PC-9 (cell line): Measurements from ENCODE around the gene FAR1. TPM values are rescaled to one million over a fixed set of nuclear protein-coding genes. Genes with fewer than 3 reads are reported as not detected.

Source experiments
- BruUV-seq: library from RNA; stranded (reverse); fragments of 400-500 nt; replicated peaks from 2 replicates; lab custom pipeline; 2021; lab: Mats Ljungman, UMichigan
- CTCF ChIA-PET: fragments of 300-600 bp; sonication (Branson Sonifier 250); formaldehyde crosslinking; loops from one replicate; lab custom pipeline; 2022; ENCODE audit warnings: antibody characterized with exemption; lab: Charles Lee
- POLR2A ChIA-PET: fragments of 300-600 bp; sonication (Branson Sonifier 250); formaldehyde crosslinking; loops from one replicate; lab custom pipeline; 2022; ENCODE audit warnings: antibody characterized with exemption; ENCODE audit not compliant: unreplicated experiment; lab: Charles Lee
- DNase-seq, 2 experiments: peaks; one replicate each; pipeline versions ENCODE4 v3.0.0 to v3.0.0-alpha.2; 2015 to 2022; ENCODE audit warnings: mixed read lengths in 1 of 2
- H2AFZ ChIP-seq: fragments of 200-600 bp; sonication (generic); 2 replicates; pipeline ENCODE4 v1.8.1; 2017; ENCODE audit warnings: antibody characterized with exemption
- H3F3A ChIP-seq: fragments of 200-600 bp; sonication (generic); 2 replicates; pipeline ENCODE4 v1.8.1; 2017; ENCODE audit warnings: antibody characterized with exemption, mild to moderate bottlenecking, low read depth; ENCODE audit not compliant: insufficient read depth
- H3K27ac ChIP-seq: fragments of 200-600 bp; sonication (generic); 2 replicates; pipeline ENCODE4 v1.6.1; 2016; ENCODE audit warnings: mixed run types
- H3K27me3 ChIP-seq: fragments of 200-600 bp; sonication (generic); 2 replicates; pipeline ENCODE4 v1.6.1; 2016; ENCODE audit warnings: low read depth, mixed run types; ENCODE audit not compliant: insufficient read depth
- H3K36me3 ChIP-seq: fragments of 200-600 bp; sonication (generic); 2 replicates; pipeline ENCODE4 v1.6.1; 2016; ENCODE audit warnings: low read depth, mixed run types
- H3K4me1 ChIP-seq: fragments of 200-600 bp; sonication (generic); replicated peaks from 2 replicates; pipeline ENCODE4 v1.6.1; 2016; ENCODE audit warnings: mixed run types; ENCODE audit not compliant: insufficient read depth
- H3K4me2 ChIP-seq: fragments of 200-600 bp; sonication (generic); 2 replicates; pipeline ENCODE4 v1.6.1; 2017; ENCODE audit warnings: mixed run types
- H3K4me3 ChIP-seq: fragments of 200-600 bp; sonication (generic); 2 replicates; pipeline ENCODE4 v1.6.1; 2016; ENCODE audit warnings: mixed run types
- H3K79me2 ChIP-seq: fragments of 200-600 bp; sonication (generic); 2 replicates; pipeline ENCODE4 v1.6.1; 2017; ENCODE audit warnings: low read depth, mixed run types
- H3K9me2 ChIP-seq: fragments of 200-600 bp; sonication (generic); 2 replicates; pipeline ENCODE4 v1.8.1; 2017; ENCODE audit warnings: mild to moderate bottlenecking; ENCODE audit not compliant: insufficient read depth
- H3K9me3 ChIP-seq: fragments of 200-600 bp; sonication (generic); 2 replicates; pipeline ENCODE4 v1.8.1; 2016; ENCODE audit warnings: low read depth; ENCODE audit not compliant: insufficient read depth
- H4K20me1 ChIP-seq: fragments of 200-600 bp; sonication (generic); 2 replicates; pipeline ENCODE4 v1.8.1; 2017; ENCODE audit not compliant: insufficient read depth
- EZH2 ChIP-seq: fragments of 200-600 bp; sonication (generic); IDR thresholded peaks from 2 replicates; pipeline ENCODE4 v1.8.0; 2017; ENCODE audit warnings: antibody characterized with exemption, low read depth
- intact Hi-C: fragments of 100-400 bp; cut with micrococcal nuclease; formaldehyde crosslinking; loops from one replicate; pipeline ENCODE4 v1.10.0; 2022; ENCODE audit not compliant: unreplicated experiment
- total RNA-seq: library from RNA; stranded (reverse); gene quantifications from 2 replicates; pipeline ENCODE4 v1.2.3, GENCODE V29; 2021
- TF ChIP-seq, protein P1 (sequence below): fragments of 200-600 bp; sonication (generic); conservative IDR thresholded peaks from 2 replicates; pipeline ENCODE4 v1.6.1; 2017; ENCODE audit warnings: mixed run types, antibody characterized with exemption, mild to moderate bottlenecking, moderate library complexity

The FAR1 gene
- total RNA-seq, 1 experiment from 2014 or later: 34.4 TPM

- H3K4me1 ChIP-seq: no peaks in the 10 kb centered on the region
- ChIA-PET POLR2A (no interaction called here), CTCF (no interaction called here)
- DNase-seq: no peak
- no peak overlapping the region for H3K4me3 ChIP-seq
- no peaks in the 10 kb centered on the region for H3K9me2 ChIP-seq
- H3K9me3 ChIP-seq: no peaks in the 10 kb centered on the region
- no TSS peak for BruUV-seq
- no peaks in the 10 kb centered on the region for H3K27me3 ChIP-seq
- H3K79me2 ChIP-seq: no peaks in the 10 kb centered on the region
- H4K20me1 ChIP-seq: no peaks in the 10 kb centered on the region
- TF ChIP-seq EZH2: no peak
- TF ChIP-seq, protein P1, sequence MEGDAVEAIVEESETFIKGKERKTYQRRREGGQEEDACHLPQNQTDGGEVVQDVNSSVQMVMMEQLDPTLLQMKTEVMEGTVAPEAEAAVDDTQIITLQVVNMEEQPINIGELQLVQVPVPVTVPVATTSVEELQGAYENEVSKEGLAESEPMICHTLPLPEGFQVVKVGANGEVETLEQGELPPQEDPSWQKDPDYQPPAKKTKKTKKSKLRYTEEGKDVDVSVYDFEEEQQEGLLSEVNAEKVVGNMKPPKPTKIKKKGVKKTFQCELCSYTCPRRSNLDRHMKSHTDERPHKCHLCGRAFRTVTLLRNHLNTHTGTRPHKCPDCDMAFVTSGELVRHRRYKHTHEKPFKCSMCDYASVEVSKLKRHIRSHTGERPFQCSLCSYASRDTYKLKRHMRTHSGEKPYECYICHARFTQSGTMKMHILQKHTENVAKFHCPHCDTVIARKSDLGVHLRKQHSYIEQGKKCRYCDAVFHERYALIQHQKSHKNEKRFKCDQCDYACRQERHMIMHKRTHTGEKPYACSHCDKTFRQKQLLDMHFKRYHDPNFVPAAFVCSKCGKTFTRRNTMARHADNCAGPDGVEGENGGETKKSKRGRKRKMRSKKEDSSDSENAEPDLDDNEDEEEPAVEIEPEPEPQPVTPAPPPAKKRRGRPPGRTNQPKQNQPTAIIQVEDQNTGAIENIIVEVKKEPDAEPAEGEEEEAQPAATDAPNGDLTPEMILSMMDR: no peak
- intact Hi-C loops: no loop called here
- H3K36me3 ChIP-seq: no peaks in the 10 kb centered on the region
- no peak overlapping the region for H3K4me2 ChIP-seq
- no peak overlapping the region for H3K27ac ChIP-seq
- no peaks in the 10 kb centered on the region for H3F3A ChIP-seq
- no peak overlapping the region for H2AFZ ChIP-seq
Observed at GRCh38 chr11:13701506-13701905, 33.0 kb downstream of the FAR1 start.

DNA sequence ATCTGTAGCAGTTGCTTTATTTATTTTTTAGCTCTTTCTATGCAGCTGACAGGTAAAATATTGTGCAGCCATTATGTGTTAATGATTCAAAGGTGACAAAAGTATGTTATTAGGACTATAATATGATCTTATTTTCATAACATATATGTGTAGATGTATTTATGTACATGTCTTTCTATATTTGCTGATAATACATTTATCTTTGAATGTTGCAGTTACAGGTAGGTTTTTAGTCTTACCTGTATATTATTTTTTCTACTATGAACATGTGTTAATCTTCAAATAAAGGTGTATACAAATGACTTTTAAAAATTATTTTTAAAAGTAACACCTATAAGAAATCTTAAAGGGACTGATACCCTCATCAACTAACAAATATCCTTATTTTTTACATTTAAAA is 33.6 kb downstream of the FAR1 start:
- no peaks in the 10 kb centered on the region for H3K36me3 ChIP-seq
- no peak overlapping the region for H3K27ac ChIP-seq
- H3F3A ChIP-seq: no peaks in the 10 kb centered on the region
- TF ChIP-seq, protein P1: no peak
- no peak for TF ChIP-seq EZH2
- no peak overlapping the region for H3K4me3 ChIP-seq
- H2AFZ ChIP-seq: no peak overlapping the region
- no TSS peak for BruUV-seq
- no peak overlapping the region for H3K4me2 ChIP-seq
- no peaks in the 10 kb centered on the region for H3K9me3 ChIP-seq
- H3K4me1 ChIP-seq: no peaks in the 10 kb centered on the region
- H3K79me2 ChIP-seq: no peaks in the 10 kb centered on the region
- intact Hi-C loops: no loop called here
- no peak for DNase-seq
- POLR2A ChIA-PET: interaction anchor here (0.6 kb wide), 1 partner anchor 323 kb away, joined by 9 read pairs; no protein-coding TSS in a partner anchor
- CTCF ChIA-PET: no interaction called here
- no peaks in the 10 kb centered on the region for H3K9me2 ChIP-seq
- no peaks in the 10 kb centered on the region for H4K20me1 ChIP-seq
- no peaks in the 10 kb centered on the region for H3K27me3 ChIP-seq

DNA sequence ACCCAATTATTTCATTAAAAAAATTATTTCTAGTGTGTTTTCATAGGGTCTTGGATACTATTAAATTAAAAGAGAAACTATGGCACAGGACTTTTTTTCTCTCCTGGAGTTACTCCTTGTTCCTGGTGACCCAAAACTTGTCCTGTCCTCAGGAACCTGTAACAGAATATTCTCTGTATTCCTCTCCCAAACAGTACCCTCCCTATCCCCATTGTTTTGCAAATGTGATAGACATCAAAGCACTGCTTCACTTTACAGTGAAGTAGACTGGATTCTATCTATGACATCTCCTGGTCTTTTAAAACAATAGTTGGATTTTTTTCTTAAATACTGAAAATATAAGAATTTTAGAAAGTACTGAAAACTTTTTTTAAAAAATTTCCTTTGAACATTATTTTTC is 37.2 kb downstream of the FAR1 start:
- Histone ChIP-seq H3K4me2 (no peak overlapping the region), H3K4me3 (no peak overlapping the region), H3K9me2 (no peaks in the 10 kb centered on the region), H2AFZ (no peak overlapping the region), H3K79me2 (no peaks in the 10 kb centered on the region), H4K20me1 (no peaks in the 10 kb centered on the region), H3K27me3 (no peaks in the 10 kb centered on the region), H3K36me3 (no peaks in the 10 kb centered on the region), H3F3A (no peaks in the 10 kb centered on the region), H3K27ac (no peak overlapping the region), H3K9me3 (no peaks in the 10 kb centered on the region), H3K4me1 (no peaks in the 10 kb centered on the region)
- no peak for DNase-seq
- no TSS peak for BruUV-seq
- ChIA-PET POLR2A (no interaction called here), CTCF (no interaction called here)
- TF ChIP-seq, protein P1: no peak
- TF ChIP-seq EZH2: no peak
- intact Hi-C loops: no loop called here
